Measurements from ENCODE around the gene EEPD1.
"Not testable (repeated sequence)": the region's sequence is repeated elsewhere in the genome, so short reads cannot be mapped to it uniquely, and the experiment has no call there.

Gene EEPD1

DNA sequence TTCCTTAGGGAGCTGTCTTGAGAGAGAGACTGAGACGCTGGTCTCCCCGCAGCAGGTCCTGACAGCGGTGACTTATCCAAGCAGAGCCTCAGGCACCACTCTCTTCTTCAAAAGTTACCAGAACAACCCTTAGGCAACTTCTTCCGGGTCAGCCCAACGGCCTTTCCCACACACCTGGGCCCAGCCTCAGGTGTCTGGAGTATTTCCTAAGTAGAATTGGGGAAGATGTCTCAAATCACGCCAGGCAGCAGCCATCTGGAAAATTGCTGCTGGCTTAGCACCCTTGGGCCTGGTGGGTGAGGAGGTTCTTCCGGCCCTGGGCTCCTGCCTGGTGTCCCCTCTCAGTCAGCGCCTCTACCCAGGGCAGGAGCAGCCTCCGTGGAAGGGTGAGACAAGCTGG lies 156.2 kb downstream of the EEPD1 start:
- no peak overlapping the region for H3K27ac Mint-ChIP-seq
- H3K36me3 Mint-ChIP-seq = no peaks in the 10 kb centered on the region
- no peaks in the 10 kb centered on the region for H3K9me3 Mint-ChIP-seq
- no peak overlapping the region for H3K4me3 Mint-ChIP-seq
- H3K4me1 Mint-ChIP-seq = no peaks in the 10 kb centered on the region
- H3K27me3 Mint-ChIP-seq = no peaks in the 10 kb centered on the region

DNA sequence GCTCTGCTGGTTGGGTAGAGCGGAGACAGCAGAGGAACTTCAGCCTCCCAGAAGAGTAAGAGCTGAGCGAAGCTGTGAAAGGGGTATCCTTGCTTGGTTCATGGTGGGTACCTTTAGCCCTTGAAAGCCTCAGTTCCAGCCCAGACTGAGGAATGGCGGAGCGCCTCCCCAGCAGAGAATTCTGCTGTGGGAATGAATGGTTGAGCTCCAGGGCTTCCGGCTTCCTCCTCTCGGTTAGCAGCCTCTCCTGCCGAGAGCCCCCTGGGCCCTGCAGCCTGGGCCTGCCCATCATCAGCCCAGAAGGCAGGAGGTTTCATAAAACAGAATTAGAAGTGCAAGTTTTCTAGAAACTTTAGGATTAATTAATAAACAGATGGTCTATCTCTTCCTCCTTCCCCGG lies 156.7 kb downstream of the EEPD1 start:
- no peaks in the 10 kb centered on the region for H3K9me3 Mint-ChIP-seq
- no peaks in the 10 kb centered on the region for H3K36me3 Mint-ChIP-seq
- H3K27me3 Mint-ChIP-seq = no peaks in the 10 kb centered on the region
- no peak overlapping the region for H3K4me3 Mint-ChIP-seq
- H3K27ac Mint-ChIP-seq = no peak overlapping the region
- no peaks in the 10 kb centered on the region for H3K4me1 Mint-ChIP-seq

DNA sequence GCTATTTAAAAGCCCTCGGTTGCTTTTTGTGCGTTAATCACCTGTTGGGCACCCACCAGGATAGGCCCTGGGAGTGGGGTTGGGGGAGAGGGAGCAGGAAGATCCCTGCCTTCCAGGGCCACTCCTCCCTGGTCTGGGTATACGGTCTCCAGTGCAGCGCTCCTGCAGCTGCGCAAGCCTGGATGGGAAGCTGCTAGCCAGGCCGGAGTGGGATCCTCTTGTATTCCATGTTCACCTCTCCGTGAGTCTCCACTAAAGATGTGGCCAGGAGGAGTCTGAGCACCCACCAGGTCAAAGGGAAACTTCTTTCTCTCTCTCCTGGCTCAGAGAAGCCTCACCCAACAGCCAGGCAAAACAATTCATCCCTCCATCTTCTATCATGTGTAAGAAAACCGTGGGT lies 157.8 kb downstream of the EEPD1 start:
- Mint-ChIP-seq H3K4me1 (no peaks in the 10 kb centered on the region), H3K27ac (no peak overlapping the region), H3K27me3 (no peaks in the 10 kb centered on the region), H3K9me3 (no peaks in the 10 kb centered on the region), H3K4me3 (no peak overlapping the region), H3K36me3 (no peaks in the 10 kb centered on the region)

DNA sequence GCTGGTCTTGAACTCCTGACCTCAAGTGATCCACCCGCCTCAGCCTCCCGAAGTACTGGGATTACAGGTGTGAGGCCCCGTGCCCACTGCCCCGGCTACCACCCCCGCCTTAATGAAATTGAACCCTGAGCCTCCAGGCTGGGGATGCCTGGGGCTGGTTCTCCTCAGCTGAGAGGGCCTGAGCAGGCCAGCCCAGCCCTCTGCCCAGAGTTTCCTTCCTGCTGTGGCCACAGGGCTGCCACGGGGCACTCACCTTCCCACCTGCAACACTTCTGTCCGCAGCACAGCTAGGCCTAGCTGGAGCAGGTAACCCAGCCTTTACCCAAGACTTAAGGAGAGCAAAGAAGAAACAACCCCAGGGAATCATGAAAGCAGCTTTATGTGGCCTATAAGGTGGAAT lies 158.5 kb downstream of the EEPD1 start:
- Mint-ChIP-seq H3K27ac (no peak overlapping the region), H3K9me3 (no peaks in the 10 kb centered on the region), H3K4me1 (no peaks in the 10 kb centered on the region), H3K27me3 (no peaks in the 10 kb centered on the region), H3K36me3 (no peaks in the 10 kb centered on the region), H3K4me3 (no peak overlapping the region)

DNA sequence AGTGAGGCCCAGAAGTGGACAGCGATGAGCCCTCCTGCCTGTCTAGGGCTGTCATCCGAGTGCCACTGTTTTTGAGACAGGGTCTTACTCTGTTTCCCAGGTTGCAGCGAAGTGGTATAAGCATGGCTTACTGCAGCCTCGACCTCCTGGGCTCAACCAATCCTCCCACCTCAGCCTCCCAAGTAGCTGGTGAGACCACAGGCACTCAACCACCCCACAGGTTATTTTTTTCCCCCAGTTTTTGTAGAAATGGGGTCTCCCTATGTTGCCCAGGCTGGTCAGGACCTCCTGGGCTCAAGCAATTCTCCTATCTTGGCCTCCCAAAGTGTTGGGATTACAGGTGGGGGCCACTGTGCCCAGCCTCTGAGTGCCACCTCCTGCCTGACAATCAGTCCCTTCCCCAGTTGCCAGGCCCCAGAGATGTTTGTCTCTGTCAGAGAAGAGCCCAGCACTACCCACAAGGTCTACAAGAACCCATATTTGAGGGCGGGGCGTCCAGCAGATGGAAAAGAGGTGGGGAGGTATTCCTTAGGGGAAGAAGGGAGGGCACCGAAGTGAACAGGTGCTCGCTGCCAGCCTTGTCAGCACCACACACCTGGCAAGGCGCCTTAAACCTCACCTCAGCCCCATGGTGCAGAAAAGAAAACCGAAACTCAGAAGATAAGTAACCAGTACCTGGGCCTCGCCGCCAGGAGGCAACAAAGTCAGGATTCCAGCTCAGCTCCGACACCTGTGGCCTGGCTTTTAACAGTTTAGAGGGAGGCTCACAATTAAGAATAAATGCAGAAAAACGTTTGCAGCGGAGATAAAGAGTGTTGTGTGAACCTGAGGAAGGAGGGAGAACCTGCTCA lies 159.2 kb downstream of the EEPD1 start:
- Mint-ChIP-seq H3K4me3 (no peak overlapping the region), H3K27ac (no peak overlapping the region), H3K9me3 (no peaks in the 10 kb centered on the region), H3K4me1 (no peaks in the 10 kb centered on the region), H3K36me3 (no peaks in the 10 kb centered on the region), H3K27me3 (no peaks in the 10 kb centered on the region)

GRCh38 chr7:36312915-36313334 lies 159.9 kb downstream of the EEPD1 start:
- H3K27me3 Mint-ChIP-seq = no peaks in the 10 kb centered on the region
- no peak overlapping the region for H3K4me3 Mint-ChIP-seq
- H3K9me3 Mint-ChIP-seq = no peaks in the 10 kb centered on the region
- H3K36me3 Mint-ChIP-seq = no peaks in the 10 kb centered on the region
- no peak overlapping the region for H3K27ac Mint-ChIP-seq
- H3K4me1 Mint-ChIP-seq = no peaks in the 10 kb centered on the region

GRCh38 chr7:36313607-36314006 lies 160.6 kb downstream of the EEPD1 start:
- Mint-ChIP-seq H3K9me3 (no peaks in the 10 kb centered on the region), H3K36me3 (no peaks in the 10 kb centered on the region), H3K27me3 (no peaks in the 10 kb centered on the region), H3K4me3 (no peak overlapping the region), H3K27ac (no peak overlapping the region), H3K4me1 (no peaks in the 10 kb centered on the region)

- Mint-ChIP-seq H3K27me3 (no peaks in the 10 kb centered on the region), H3K36me3 (no peaks in the 10 kb centered on the region), H3K9me3 (no peaks in the 10 kb centered on the region), H3K27ac (no peak overlapping the region), H3K4me3 (no peak overlapping the region), H3K4me1 (no peaks in the 10 kb centered on the region)
Observed at GRCh38 chr7:36314491-36314890, 161.4 kb downstream of the EEPD1 start.

DNA sequence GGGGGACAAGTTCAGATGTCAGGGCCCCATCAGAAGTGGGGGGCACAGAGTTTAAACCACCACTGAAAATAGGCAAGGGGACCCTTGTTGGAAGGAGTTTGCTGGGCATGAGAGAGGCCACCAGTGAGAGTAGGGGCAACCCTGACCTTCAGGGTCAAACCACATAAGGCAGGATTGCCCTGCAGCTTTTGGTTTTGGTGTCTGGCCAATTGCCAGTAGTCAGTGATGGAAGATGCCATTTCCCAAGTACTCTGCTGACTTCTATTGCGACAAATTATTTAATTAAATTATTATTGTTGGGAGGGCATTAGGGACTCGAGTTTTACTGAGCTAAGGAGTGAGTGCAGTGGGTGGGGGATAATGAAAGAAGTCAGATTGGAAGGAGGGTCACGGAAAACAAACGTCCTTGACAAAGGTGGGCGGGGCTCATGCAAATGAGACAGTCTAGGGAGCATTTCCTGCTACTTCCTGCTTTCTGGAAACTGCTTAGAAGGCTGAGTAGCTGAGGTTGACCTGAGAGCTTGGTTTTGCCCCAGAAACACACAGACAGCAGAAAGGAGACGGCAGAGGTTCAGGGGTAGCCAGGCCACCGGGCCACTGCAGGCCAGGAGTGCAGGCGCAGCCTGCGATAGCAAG lies 162.4 kb downstream of the EEPD1 start:
- Mint-ChIP-seq H3K4me1 (no peaks in the 10 kb centered on the region), H3K27me3 (no peaks in the 10 kb centered on the region), H3K4me3 (no peak overlapping the region), H3K27ac (no peak overlapping the region), H3K36me3 (no peaks in the 10 kb centered on the region), H3K9me3 (no peaks in the 10 kb centered on the region)

DNA sequence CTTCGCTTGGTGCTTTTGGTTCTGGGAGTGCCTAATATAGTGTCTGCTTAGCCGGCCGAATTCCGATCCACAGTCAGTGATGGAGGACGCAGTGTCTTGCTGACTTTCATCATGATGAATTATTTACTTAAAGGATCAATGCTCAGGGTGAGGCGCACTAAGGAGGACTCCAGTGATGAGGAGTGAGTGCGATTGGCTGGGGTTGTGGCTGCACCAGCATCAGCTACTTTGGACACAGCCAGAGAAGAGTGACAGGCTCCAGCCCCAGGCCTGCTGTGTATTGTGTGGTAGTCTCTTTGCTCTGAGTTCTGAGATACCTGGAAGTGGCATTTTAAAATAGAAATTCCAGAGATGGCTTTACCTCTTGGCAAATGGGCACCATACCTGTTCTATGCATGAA lies 163.3 kb downstream of the EEPD1 start:
- H3K27ac Mint-ChIP-seq = no peak overlapping the region
- no peak overlapping the region for H3K4me3 Mint-ChIP-seq
- H3K36me3 Mint-ChIP-seq = no peaks in the 10 kb centered on the region
- H3K9me3 Mint-ChIP-seq = no peaks in the 10 kb centered on the region
- no peaks in the 10 kb centered on the region for H3K27me3 Mint-ChIP-seq
- H3K4me1 Mint-ChIP-seq = no peaks in the 10 kb centered on the region

- H3K4me1 Mint-ChIP-seq = no peaks in the 10 kb centered on the region
- no peak overlapping the region for H3K27ac Mint-ChIP-seq
- no peaks in the 10 kb centered on the region for H3K36me3 Mint-ChIP-seq
- no peak overlapping the region for H3K4me3 Mint-ChIP-seq
- no peaks in the 10 kb centered on the region for H3K9me3 Mint-ChIP-seq
- H3K27me3 Mint-ChIP-seq = no peaks in the 10 kb centered on the region
Observed at GRCh38 chr7:36317276-36317675, 164.2 kb downstream of the EEPD1 start.

- Mint-ChIP-seq H3K9me3 (no peaks in the 10 kb centered on the region), H3K27me3 (peaks cover 1% of the 10 kb centered on the region), H3K27ac (no peak overlapping the region), H3K36me3 (no peaks in the 10 kb centered on the region), H3K4me1 (no peaks in the 10 kb centered on the region), H3K4me3 (no peak overlapping the region)
Observed at GRCh38 chr7:36318116-36318515, 165.1 kb downstream of the EEPD1 start.

GRCh38 chr7:36321284-36321683 lies 168.2 kb downstream of the EEPD1 start:
- not testable (repeated sequence) for H3K4me3 Mint-ChIP-seq, H3K4me1 Mint-ChIP-seq, H3K9me3 Mint-ChIP-seq, H3K27me3 Mint-ChIP-seq, H3K36me3 Mint-ChIP-seq, H3K27ac Mint-ChIP-seq

GRCh38 chr7:36336390-36336789 lies 183.3 kb downstream of the EEPD1 start:
- H3K4me3 Mint-ChIP-seq = no peak overlapping the region
- no peak overlapping the region for H3K27ac Mint-ChIP-seq
- no peaks in the 10 kb centered on the region for H3K9me3 Mint-ChIP-seq
- H3K4me1 Mint-ChIP-seq = no peaks in the 10 kb centered on the region
- peaks cover 7% of the 10 kb centered on the region for H3K36me3 Mint-ChIP-seq
- no peaks in the 10 kb centered on the region for H3K27me3 Mint-ChIP-seq

GRCh38 chr7:36338256-36338655 lies 185.2 kb downstream of the EEPD1 start:
- Mint-ChIP-seq H3K4me3 (no peak overlapping the region), H3K27me3 (peaks cover 1% of the 10 kb centered on the region), H3K4me1 (no peaks in the 10 kb centered on the region), H3K27ac (no peak overlapping the region), H3K36me3 (peaks cover 4% of the 10 kb centered on the region), H3K9me3 (no peaks in the 10 kb centered on the region)

- Mint-ChIP-seq H3K4me1 (no peaks in the 10 kb centered on the region), H3K27me3 (peaks cover 2% of the 10 kb centered on the region), H3K36me3 (no peaks in the 10 kb centered on the region), H3K27ac (no peak overlapping the region), H3K9me3 (no peaks in the 10 kb centered on the region), H3K4me3 (no peak overlapping the region)
Observed at GRCh38 chr7:36343548-36343947, 190.5 kb downstream of the EEPD1 start.
